Gastrocnemius medialis (tissue), 4 donors: ENCODE measurements around the gene LRRC56. TPM values are rescaled to one million over a fixed set of nuclear protein-coding genes. Genes with fewer than 3 reads are reported as not detected.

ENCODE experiments used
- ATAC-seq, 2 donors: fragments of 150-250 bp; one replicate each; pipeline ENCODE4 v1.9.1; 2016
- DNase-seq, 2 donors: peaks; one replicate each; pipeline ENCODE4 v3.0.0-alpha.2; 2019
- H3K27ac ChIP-seq, 4 donors: fragments of 200-600 bp; sonication (generic); 1 replicate in 1 of 4; 2 replicates in 3 of 4; pipeline ENCODE4 v1.5.1; 2016 to 2018; ENCODE audit warnings: mild to moderate bottlenecking in 2 of 4, moderate library complexity in 1 of 4
- H3K27me3 ChIP-seq, 3 donors: fragments of 200-600 bp; sonication (generic) in 2 of 3; 1 replicate in 1 of 3; 2 replicates in 2 of 3; pipeline versions ENCODE4 v1.5.1 to v1.6.0; 2016 to 2019; ENCODE audit warnings: mild to moderate bottlenecking in 1 of 3, moderate library complexity in 1 of 3
- H3K36me3 ChIP-seq, 2 donors: fragments of 200-600 bp; sonication (generic) in 1 of 2; one replicate each; pipeline ENCODE4 v1.5.1; 2017 to 2018
- H3K4me1 ChIP-seq, 2 donors: fragments of 200-600 bp; sonication (generic) in 1 of 2; one replicate each; pipeline ENCODE4 v1.5.1; 2016 to 2017; ENCODE audit warnings: mild to moderate bottlenecking in 2 of 2
- H3K4me3 ChIP-seq, 4 donors: fragments of 200-600 bp; sonication (generic) in 3 of 4; 1 replicate in 1 of 4; 2 replicates in 3 of 4; pipeline ENCODE4 v1.5.1; 2016 to 2019; ENCODE audit warnings: mild to moderate bottlenecking in 2 of 4
- H3K9me3 ChIP-seq, 3 donors: fragments of 200-600 bp; sonication (generic) in 2 of 3; 1 replicate in 1 of 3; 2 replicates in 2 of 3; pipeline ENCODE4 v1.5.1; 2016 to 2019
- POLR2A ChIP-seq, 2 donors: fragments of 450-650 bp; IDR thresholded peaks; one replicate each; pipeline ENCODE4 v1.6.1; 2017; ENCODE audit warnings: antibody characterized with exemption in 2 of 2, mild to moderate bottlenecking in 2 of 2, moderate library complexity in 2 of 2
- in situ Hi-C, 4 donors: fragments of 200-750 bp; cut with MboI; loops; one replicate each; pipeline versions ENCODE4 v1.15.0 to v1.8.0; 2017; ENCODE audit warnings: low sequenced_read_pairs in 4 of 4
- intact Hi-C: fragments of 100-400 bp; cut with DNase I; formaldehyde crosslinking; loops from one replicate; pipeline ENCODE4 v1.15.1; 2023; ENCODE audit warnings: low total_unique reads
- total RNA-seq, 4 donors: library from RNA; depleted of rRNA; stranded (reverse); fragments of >200 nt; gene quantifications; one replicate each; pipeline versions ENCODE4 v1.1.0 to v1.2.3, GENCODE V29; 2016
- TF ChIP-seq, protein P1 (sequence below), 5 experiments: fragments of 450-650 bp in 3 of 5; fragments of 200-600 bp in 2 of 5; sonication (generic) in 2 of 5; IDR thresholded peaks in 4 of 5; conservative IDR thresholded peaks in 1 of 5; 1 replicate in 4 of 5; 2 replicates in 1 of 5; pipeline ENCODE4 v1.5.1; 2016 to 2019; ENCODE audit warnings: antibody characterized with exemption in 5 of 5, mild to moderate bottlenecking in 3 of 5, moderate library complexity in 3 of 5

Gene LRRC56
- total RNA-seq, 4 donors from 2014 or later = 0.29 to 0.36 TPM; not detected in 2

DNA sequence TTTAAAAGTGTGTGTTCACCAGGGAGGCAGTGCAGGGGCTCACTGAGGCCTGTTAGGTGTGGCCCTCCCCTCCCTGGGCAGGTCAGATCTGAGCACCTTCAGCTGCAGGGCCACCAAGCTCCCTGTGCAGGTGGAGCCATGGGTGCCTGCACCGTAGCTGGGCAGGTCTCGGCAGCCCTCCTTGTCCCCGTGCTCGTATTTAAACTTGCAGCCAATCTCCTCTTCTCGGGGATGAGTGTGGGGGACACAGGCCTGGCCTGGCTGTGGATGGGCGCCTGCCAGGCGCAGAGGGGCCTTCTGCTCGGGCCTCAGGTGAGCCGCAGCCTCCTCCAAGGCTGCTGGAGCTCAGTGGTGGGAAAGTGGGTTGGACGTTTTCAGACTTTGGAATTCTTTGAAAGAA is 58.1 kb downstream of the LRRC56 start:
- H3K36me3 ChIP-seq = peaks cover 0 to 83% of the 10 kb centered on the region in 2 donors
- H3K9me3 ChIP-seq = no peaks in the 10 kb centered on the region
- no peaks in the 10 kb centered on the region for H3K4me1 ChIP-seq
- no peak for DNase-seq
- H3K4me3 ChIP-seq = no peak overlapping the region
- intact Hi-C loops (no loop called here), in situ Hi-C loops (no loop called here)
- no peak for ATAC-seq
- TF ChIP-seq, protein P1, sequence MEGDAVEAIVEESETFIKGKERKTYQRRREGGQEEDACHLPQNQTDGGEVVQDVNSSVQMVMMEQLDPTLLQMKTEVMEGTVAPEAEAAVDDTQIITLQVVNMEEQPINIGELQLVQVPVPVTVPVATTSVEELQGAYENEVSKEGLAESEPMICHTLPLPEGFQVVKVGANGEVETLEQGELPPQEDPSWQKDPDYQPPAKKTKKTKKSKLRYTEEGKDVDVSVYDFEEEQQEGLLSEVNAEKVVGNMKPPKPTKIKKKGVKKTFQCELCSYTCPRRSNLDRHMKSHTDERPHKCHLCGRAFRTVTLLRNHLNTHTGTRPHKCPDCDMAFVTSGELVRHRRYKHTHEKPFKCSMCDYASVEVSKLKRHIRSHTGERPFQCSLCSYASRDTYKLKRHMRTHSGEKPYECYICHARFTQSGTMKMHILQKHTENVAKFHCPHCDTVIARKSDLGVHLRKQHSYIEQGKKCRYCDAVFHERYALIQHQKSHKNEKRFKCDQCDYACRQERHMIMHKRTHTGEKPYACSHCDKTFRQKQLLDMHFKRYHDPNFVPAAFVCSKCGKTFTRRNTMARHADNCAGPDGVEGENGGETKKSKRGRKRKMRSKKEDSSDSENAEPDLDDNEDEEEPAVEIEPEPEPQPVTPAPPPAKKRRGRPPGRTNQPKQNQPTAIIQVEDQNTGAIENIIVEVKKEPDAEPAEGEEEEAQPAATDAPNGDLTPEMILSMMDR (IDR thresholded peaks at IDR 0.05 in 4 of 5, conservative IDR thresholded peaks at IDR 0.05 in 1 of 5) = no peak
- TF ChIP-seq POLR2A (IDR thresholded peaks at IDR 0.05) = no peak
- no peak overlapping the region for H3K27ac ChIP-seq
- no peaks in the 10 kb centered on the region for H3K27me3 ChIP-seq

DNA sequence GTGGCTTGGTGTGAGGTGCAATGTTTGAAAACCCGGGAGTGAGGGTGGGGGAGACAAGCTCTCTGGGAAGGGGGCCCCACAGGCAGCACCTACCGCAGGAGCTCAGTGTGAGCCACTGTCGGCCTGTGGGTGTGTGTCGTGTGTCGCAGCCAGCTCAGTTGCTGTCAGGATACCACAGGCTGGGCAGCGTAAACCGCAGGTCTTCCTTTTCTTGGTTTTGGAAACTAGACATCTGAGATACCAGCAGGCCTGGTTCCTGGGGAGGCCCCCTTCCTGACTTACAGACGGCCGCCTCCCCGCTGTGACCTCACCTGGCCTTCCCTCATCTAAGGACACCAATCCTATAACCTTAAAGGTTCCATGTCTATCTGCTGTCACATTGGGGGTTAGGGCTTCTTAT is 59.0 kb downstream of the LRRC56 start:
- Histone ChIP-seq H3K36me3 (peaks cover 0 to 85% of the 10 kb centered on the region in 2 donors), H3K4me3 (no peak overlapping the region), H3K4me1 (no peaks in the 10 kb centered on the region), H3K27ac (no peak overlapping the region), H3K27me3 (no peaks in the 10 kb centered on the region), H3K9me3 (no peaks in the 10 kb centered on the region)
- no peak for DNase-seq
- ATAC-seq = no peak
- intact Hi-C loops (no loop called here), in situ Hi-C loops (no loop called here)
- TF ChIP-seq, protein P1 (IDR thresholded peaks at IDR 0.05 in 4 of 5, conservative IDR thresholded peaks at IDR 0.05 in 1 of 5) = no peak
- no peak for TF ChIP-seq POLR2A (IDR thresholded peaks at IDR 0.05)

DNA sequence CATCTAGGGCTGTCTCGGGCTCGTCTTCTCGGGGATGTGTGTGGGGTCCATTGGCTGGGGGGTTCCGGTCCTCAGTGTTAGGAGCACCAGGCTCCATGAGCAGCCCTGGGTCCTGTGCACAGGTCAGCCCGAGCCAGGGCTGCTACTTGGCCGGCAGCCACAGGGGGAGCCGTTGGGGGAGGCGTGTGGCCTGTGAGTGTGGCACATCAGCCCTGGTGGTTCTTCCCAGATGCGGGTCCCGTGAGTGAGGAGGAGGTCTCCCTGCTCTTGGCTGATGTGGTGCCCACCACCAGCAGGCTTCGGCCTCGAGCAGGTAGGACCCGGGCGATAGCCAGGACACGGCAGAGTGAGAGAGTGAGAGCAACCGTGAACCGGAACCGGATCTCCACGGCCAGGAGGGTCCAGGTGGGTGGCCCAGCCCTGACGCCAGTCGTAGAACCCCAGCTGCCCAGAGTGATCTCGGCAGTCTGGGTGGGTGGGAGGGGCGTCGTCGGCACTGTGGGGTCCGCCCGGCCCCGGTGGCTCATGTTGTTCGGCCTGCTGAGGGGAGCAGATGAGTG is 59.9 kb downstream of the LRRC56 start:
- TF ChIP-seq, protein P1 (IDR thresholded peaks at IDR 0.05 in 4 of 5, conservative IDR thresholded peaks at IDR 0.05 in 1 of 5) = no peak
- TF ChIP-seq POLR2A (IDR thresholded peaks at IDR 0.05) = no peak
- ATAC-seq (no peak), DNase-seq (no peak)
- in situ Hi-C loops = no loop called here
- H3K4me1 ChIP-seq = no peaks in the 10 kb centered on the region
- peaks cover 0 to 90% of the 10 kb centered on the region in 2 donors for H3K36me3 ChIP-seq
- H3K9me3 ChIP-seq = no peaks in the 10 kb centered on the region
- no peak overlapping the region for H3K27ac ChIP-seq
- no peak overlapping the region for H3K4me3 ChIP-seq
- no peaks in the 10 kb centered on the region for H3K27me3 ChIP-seq
- intact Hi-C loops = no loop called here

DNA sequence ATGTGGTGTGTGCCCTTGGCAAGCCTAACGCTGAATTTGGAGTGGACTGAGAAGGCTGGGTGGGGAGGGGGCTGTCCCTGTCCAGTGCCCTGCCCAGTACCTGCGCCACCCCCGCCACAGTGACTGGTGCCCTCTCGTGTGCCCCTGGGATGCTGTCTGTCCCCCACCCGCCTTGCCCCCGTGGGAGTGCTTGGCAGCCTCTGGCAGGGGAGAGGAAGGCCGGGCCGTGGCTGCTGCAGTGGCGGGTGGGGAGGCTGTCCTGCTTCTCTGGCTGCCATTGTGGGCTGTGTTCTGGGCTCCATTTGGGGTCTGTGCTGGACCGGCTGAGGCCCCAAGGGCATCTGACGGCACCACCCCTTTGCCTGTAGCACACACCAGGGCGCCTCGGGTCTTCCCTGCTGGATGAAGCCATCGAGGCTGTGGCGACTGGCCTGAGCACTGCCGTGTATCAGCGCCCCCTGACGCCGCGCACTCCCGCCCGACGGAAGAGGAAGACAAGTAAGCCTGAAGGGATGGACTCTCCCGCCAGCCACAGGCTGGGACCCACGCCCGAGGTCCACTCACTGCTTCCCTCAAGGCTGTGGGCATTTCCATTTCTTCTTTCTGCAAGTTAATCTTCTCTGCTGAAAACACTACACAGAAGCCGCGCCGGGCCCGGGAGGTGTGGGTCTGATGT is 60.8 kb downstream of the LRRC56 start:
- in situ Hi-C loops = no loop called here
- Histone ChIP-seq H3K36me3 (peaks cover 0 to 90% of the 10 kb centered on the region in 2 donors), H3K4me1 (no peaks in the 10 kb centered on the region), H3K4me3 (no peak overlapping the region), H3K27me3 (no peaks in the 10 kb centered on the region), H3K9me3 (no peaks in the 10 kb centered on the region), H3K27ac (no peak overlapping the region)
- TF ChIP-seq POLR2A (IDR thresholded peaks at IDR 0.05) = no peak
- TF ChIP-seq, protein P1 (IDR thresholded peaks at IDR 0.05 in 4 of 5, conservative IDR thresholded peaks at IDR 0.05 in 1 of 5) = no peak
- intact Hi-C loops = no loop called here
- DNase-seq = no peak
- ATAC-seq = no peak
